ENCODE data around the gene CCDC187. TPM values are rescaled to one million over a fixed set of nuclear protein-coding genes. Genes with fewer than 3 reads are reported as not detected.
A peak's percentile ranks its signal among the peaks of the same experiment; 100 is the strongest.

Gene CCDC187
- total RNA-seq, 4 donors from 2014 or later = 0.20 TPM; not detected in 3

GRCh38 chr9:136333045-136333444 is 29.2 kb upstream of the CCDC187 start:
- Histone ChIP-seq H3K4me3 (no peak overlapping the region), H3K4me1 (peaks cover 0 to 57% (median 34%) of the 10 kb centered on the region in 4 donors), H3K9me3 (no peaks in the 10 kb centered on the region), H3K27me3 (no peaks in the 10 kb centered on the region), H3K27ac (peak overlapping the region in 1 of 4 donors; percentile 37), H3K36me3 (peaks cover 0 to 60% (median 0%) of the 10 kb centered on the region in 3 donors)
- TF ChIP-seq POLR2A (IDR thresholded peaks at IDR 0.05) (no peak), CTCF (IDR thresholded peaks at IDR 0.05) (no peak), EP300 (IDR thresholded peaks at IDR 0.05) (no peak)
- WGBS, 2 donors = 82 to 86% methylated on average over 11 to 12 of the region's 12 CpGs
- DNase-seq (ENCODE audit: low spot score in 2 of 2) = no peak

GRCh38 chr9:136332482-136332983 is 28.6 kb upstream of the CCDC187 start:
- Histone ChIP-seq H3K27me3 (no peaks in the 10 kb centered on the region), H3K9me3 (no peaks in the 10 kb centered on the region), H3K4me3 (no peak overlapping the region), H3K27ac (peak overlapping the region in 1 of 4 donors; percentile 96), H3K4me1 (peaks cover 0 to 59% (median 38%) of the 10 kb centered on the region in 4 donors), H3K36me3 (peaks cover 0 to 55% (median 0%) of the 10 kb centered on the region in 3 donors)
- 80 to 83% methylated on average over 10 to 11 of the region's 11 CpGs for WGBS, 2 donors
- no peak for DNase-seq (ENCODE audit: low spot score in 2 of 2)
- TF ChIP-seq POLR2A (IDR thresholded peaks at IDR 0.05) (no peak), CTCF (IDR thresholded peaks at IDR 0.05) (no peak), EP300 (IDR thresholded peaks at IDR 0.05) (no peak)

GRCh38 chr9:136331556-136332481 is 27.9 kb upstream of the CCDC187 start:
- Histone ChIP-seq H3K27ac (peak overlapping the region in 3 of 4 donors; percentile 44 to 98 (median 96)), H3K9me3 (no peaks in the 10 kb centered on the region), H3K36me3 (peaks cover 0 to 48% (median 0%) of the 10 kb centered on the region in 3 donors), H3K4me1 (peaks cover 0 to 63% (median 41%) of the 10 kb centered on the region in 4 donors), H3K27me3 (no peaks in the 10 kb centered on the region), H3K4me3 (no peak overlapping the region)
- WGBS, 2 donors = 70 to 76% methylated on average over 38 to 44 of the region's 46 CpGs
- no peak for DNase-seq (ENCODE audit: low spot score in 2 of 2)
- TF ChIP-seq CTCF (IDR thresholded peaks at IDR 0.05) (no peak), EP300 (IDR thresholded peaks at IDR 0.05) (no peak), POLR2A (IDR thresholded peaks at IDR 0.05) (no peak)

- no peak for TF ChIP-seq EP300 (IDR thresholded peaks at IDR 0.05)
- TF ChIP-seq POLR2A (IDR thresholded peaks at IDR 0.05) = no peak
- no peak for TF ChIP-seq CTCF (IDR thresholded peaks at IDR 0.05)
- H3K9me3 ChIP-seq = no peaks in the 10 kb centered on the region
- peak overlapping the region in 3 of 4 donors; percentile 44 to 98 (median 96) for H3K27ac ChIP-seq
- H3K4me3 ChIP-seq = no peak overlapping the region
- no peaks in the 10 kb centered on the region for H3K27me3 ChIP-seq
- WGBS, 2 donors = 83 to 90% methylated on average over 9 to 12 of the region's 15 CpGs
- peaks cover 0 to 71% (median 47%) of the 10 kb centered on the region in 4 donors for H3K4me1 ChIP-seq
- peaks cover 0 to 40% (median 0%) of the 10 kb centered on the region in 3 donors for H3K36me3 ChIP-seq
- no peak for DNase-seq (ENCODE audit: low spot score in 2 of 2)
Observed at GRCh38 chr9:136331030-136331429, 27.1 kb upstream of the CCDC187 start.

Data from tibial nerve (tissue), 4 donors.